HG03354 (cell line): ENCODE measurements around the gene WNK2.

Experiments used
- ATAC-seq: cut with Tn5 transposase; IDR thresholded peaks from one replicate; pipeline ENCODE4 v1.9.1; 2021; ENCODE audit warnings: mild to moderate bottlenecking; ENCODE audit not compliant: unreplicated experiment, poor library complexity, severe bottlenecking

The WNK2 gene

GRCh38 chr9:93298498-93299417, 114.8 kb downstream of the WNK2 start:
- ATAC-seq: no peak

GRCh38 chr9:93299418-93300174, 115.7 kb downstream of the WNK2 start:
- no peak for ATAC-seq

GRCh38 chr9:93300175-93300572, 116.2 kb downstream of the WNK2 start:
- ATAC-seq: no peak

GRCh38 chr9:93300585-93301081, 116.7 kb downstream of the WNK2 start:
- no peak for ATAC-seq

- ATAC-seq: no peak
These were observed 117.4 kb downstream of the WNK2 start for GRCh38 chr9:93301291-93301811.

GRCh38 chr9:93301911-93302541, 118.1 kb downstream of the WNK2 start:
- ATAC-seq: no peak

GRCh38 chr9:93302586-93303257, 118.8 kb downstream of the WNK2 start:
- ATAC-seq: no peak

- no peak for ATAC-seq
These were observed 119.4 kb downstream of the WNK2 start for GRCh38 chr9:93303258-93303771.

- no peak for ATAC-seq
These were observed 120.1 kb downstream of the WNK2 start for GRCh38 chr9:93303806-93304573.

- no peak for ATAC-seq
These were observed 120.9 kb downstream of the WNK2 start for GRCh38 chr9:93304574-93305496.

GRCh38 chr9:93305497-93306020, 121.6 kb downstream of the WNK2 start:
- ATAC-seq: no peak

GRCh38 chr9:93306081-93306480, 122.1 kb downstream of the WNK2 start:
- no peak for ATAC-seq

GRCh38 chr9:93306579-93307091, 122.7 kb downstream of the WNK2 start:
- no peak for ATAC-seq

- ATAC-seq: no peak
These were observed 123.7 kb downstream of the WNK2 start for GRCh38 chr9:93307468-93308157.

GRCh38 chr9:93308158-93308602, 124.2 kb downstream of the WNK2 start:
- ATAC-seq: no peak

- no peak for ATAC-seq
These were observed 124.7 kb downstream of the WNK2 start for GRCh38 chr9:93308676-93309075.
